SK-N-SH (cell line): Measurements from ENCODE around the gene TMED1. TPM values are rescaled to one million over a fixed set of nuclear protein-coding genes. Genes with fewer than 3 reads are reported as not detected.

Experiments used
- CTCF ChIA-PET: fragments of 300-600, 350-600 bp; formaldehyde crosslinking; extraction: SDS; loops from one replicate; lab custom pipeline; 2021; lab: Yijun Ruan, JAX
- POLR2A ChIA-PET: fragments of 350-600 bp; sonication (Branson Sonifier 250); formaldehyde crosslinking; extraction: SDS; loops from one replicate; lab custom pipeline; 2020; ENCODE audit warnings: antibody characterized with exemption, inconsistent platforms; lab: Yijun Ruan, JAX
- DNase-seq: peaks from one replicate; pipeline ENCODE4 v3.0.0; 2012
- H2AFZ ChIP-seq: fragments of 200-600 bp; sonication (generic); 2 replicates; pipeline ENCODE4 v1.8.1; 2016; ENCODE audit warnings: antibody characterized with exemption, mild to moderate bottlenecking, low read depth
- H3F3A ChIP-seq: fragments of 200-600 bp; sonication (generic); replicated peaks from 2 replicates; pipeline ENCODE3; 2016; ENCODE audit warnings: antibody characterized with exemption, mild to moderate bottlenecking; ENCODE audit not compliant: insufficient read depth
- H3K27ac ChIP-seq, 2 experiments: fragments of 200-500 bp in 1 of 2; fragments of 200-600 bp in 1 of 2; sonication (Bioruptor generic) in 1 of 2; sonication (generic), shearing (Covaris generic) in 1 of 2; 2 replicates each; pipeline versions ENCODE4 v1.5.1 to v1.6.1; 2014 to 2016; ENCODE audit warnings: low read depth in 2 of 2, inconsistent platforms in 1 of 2, low read length in 1 of 2, mild to moderate bottlenecking in 1 of 2, mixed read lengths in 1 of 2
- H3K27me3 ChIP-seq: fragments of 200-600 bp; sonication (generic), shearing (Covaris generic); 2 replicates; pipeline ENCODE4 v1.6.1; 2016; ENCODE audit warnings: mixed run types; ENCODE audit not compliant: insufficient read depth
- H3K36me3 ChIP-seq, 2 experiments: fragments of 200-500 bp in 1 of 2; fragments of 200-600 bp in 1 of 2; sonication (Bioruptor generic) in 1 of 2; sonication (generic) in 1 of 2; replicated peaks in 1 of 2; 2 replicates each; pipeline versions ENCODE3 to v1.5.1; 2014 to 2016; ENCODE audit warnings: low read length in 1 of 2, mild to moderate bottlenecking in 1 of 2; ENCODE audit not compliant: insufficient read depth in 2 of 2, control insufficient read depth in 1 of 2
- H3K4me1 ChIP-seq, 2 experiments: fragments of 200-500 bp in 1 of 2; fragments of 200-600 bp in 1 of 2; sonication (Bioruptor generic) in 1 of 2; sonication (generic), shearing (Covaris generic) in 1 of 2; 2 replicates each; pipeline versions ENCODE4 v1.5.1 to v1.6.1; 2014 to 2016; ENCODE audit warnings: low read depth in 1 of 2, low read length in 1 of 2, mixed run types in 1 of 2; ENCODE audit not compliant: insufficient read depth in 2 of 2, control insufficient read depth in 1 of 2
- H3K4me2 ChIP-seq: fragments of 200-600 bp; sonication (generic), shearing (Covaris generic); 2 replicates; pipeline ENCODE4 v1.6.1; 2017; ENCODE audit warnings: mixed run types
- H3K4me3 ChIP-seq, 2 experiments: fragments of 200-500 bp in 1 of 2; fragments of 200-600 bp in 1 of 2; sonication (Bioruptor generic) in 1 of 2; sonication (generic), shearing (Covaris generic) in 1 of 2; 2 replicates each; pipeline versions ENCODE4 v1.5.1 to v1.8.1; 2014 to 2016; ENCODE audit warnings: low read depth in 2 of 2, inconsistent platforms in 1 of 2, low read length in 1 of 2, mild to moderate bottlenecking in 1 of 2, mixed read lengths in 1 of 2, moderate library complexity in 1 of 2
- H3K79me2 ChIP-seq: fragments of 200-600 bp; sonication (generic); 2 replicates; pipeline ENCODE4 v1.8.1; 2017; ENCODE audit warnings: mild to moderate bottlenecking; ENCODE audit not compliant: insufficient read depth
- H3K9ac ChIP-seq: fragments of 200-600 bp; sonication (generic); 2 replicates; pipeline ENCODE4 v1.6.1; 2017; ENCODE audit warnings: mixed run types
- H3K9me2 ChIP-seq: fragments of 200-600 bp; sonication (generic); 2 replicates; pipeline ENCODE4 v1.6.1; 2017; ENCODE audit warnings: mixed run types
- H3K9me3 ChIP-seq: fragments of 200-600 bp; sonication (generic); 2 replicates; pipeline ENCODE4 v1.6.1; 2017; ENCODE audit warnings: mixed run types, mild to moderate bottlenecking, moderate library complexity
- H4K20me1 ChIP-seq: fragments of 200-600 bp; sonication (generic); 2 replicates; pipeline ENCODE4 v1.6.1; 2017; ENCODE audit warnings: mild to moderate bottlenecking, mixed run types; ENCODE audit not compliant: insufficient read depth
- FOXJ3 ChIP-seq: sonication (generic); formaldehyde crosslinking; IDR thresholded peaks from 2 replicates; pipeline ENCODE4 v1.5.1; 2020; ENCODE audit warnings: mild to moderate bottlenecking, missing genetic modification reagents
- GABPA ChIP-seq: IDR thresholded peaks from 2 replicates; pipeline ENCODE4 v1.4.0; 2012; ENCODE audit warnings: low read depth, mild to moderate bottlenecking
- MXI1 ChIP-seq: IDR thresholded peaks from 2 replicates; pipeline ENCODE4 v1.6.1; 2012; ENCODE audit warnings: mild to moderate bottlenecking, low read depth, low read length, improper control_type of control experiment
- RAD21 ChIP-seq: IDR thresholded peaks from 2 replicates; pipeline ENCODE4 v1.6.1; 2012; ENCODE audit warnings: mild to moderate bottlenecking, low read length
- RFX5 ChIP-seq: IDR thresholded peaks from 2 replicates; pipeline ENCODE4 v1.6.1; 2012; ENCODE audit warnings: mild to moderate bottlenecking, improper control_type of control experiment, low read length
- TEAD4 ChIP-seq: IDR thresholded peaks from 2 replicates; pipeline ENCODE4 v1.4.0; 2012; ENCODE audit warnings: mild to moderate bottlenecking, borderline replicate concordance; ENCODE audit not compliant: insufficient read depth
- WGBS: methylation state at CpG from one replicate; pipeline ENCODE4 v1.1.6; 2017; ENCODE audit warnings: low lambda C conversion rate; 5-methylcytosine and 5-hydroxymethylcytosine counted together
- polyA plus RNA-seq, 3 experiments: library from polyadenylated mRNA; depleted of rRNA; stranded (reverse); fragments of >200 nt; gene quantifications; 2 replicates each; pipeline ENCODE4 v1.2.3, GENCODE V29; 2012
- TF ChIP-seq, protein P1 (sequence below): fragments of 200-600 bp; sonication (generic); IDR thresholded peaks from 2 replicates; pipeline ENCODE4 v1.6.1; 2017; ENCODE audit warnings: antibody characterized with exemption, mild to moderate bottlenecking, moderate library complexity

Gene TMED1
- polyA plus RNA-seq, 1 of the 3 experiments (the other 2 are of a cell fraction) = 92.4 TPM

DNA sequence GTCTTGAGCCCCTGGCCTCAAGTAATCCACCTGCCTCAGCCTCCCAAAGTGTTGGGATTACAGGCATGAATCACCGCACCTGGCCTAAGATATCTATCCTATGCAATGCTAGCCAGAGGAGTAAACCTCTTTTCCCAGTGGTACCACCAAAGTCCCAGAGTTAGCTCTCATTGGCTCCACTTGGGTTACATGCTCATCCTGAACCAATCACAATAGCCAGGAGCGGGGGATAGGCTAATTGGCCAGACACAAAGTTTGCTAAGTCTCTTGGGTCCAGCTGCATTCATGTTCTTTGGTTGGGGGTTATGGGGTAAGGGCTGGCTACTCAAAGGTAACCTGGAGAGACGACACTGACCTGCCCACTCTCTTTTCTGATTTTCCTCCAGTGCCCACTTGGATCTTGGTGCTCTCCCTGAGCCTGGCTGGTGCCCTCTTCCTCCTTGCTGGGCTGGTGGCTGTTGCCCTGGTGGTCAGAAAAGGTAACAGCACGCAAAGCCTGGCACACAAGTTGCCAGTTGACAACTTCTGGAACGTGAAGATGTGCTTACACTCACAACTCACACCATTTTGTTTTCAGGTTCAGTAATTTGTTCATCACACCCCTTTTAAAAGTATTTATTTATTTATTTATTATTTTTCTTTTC is 20.0 kb upstream of the TMED1 start:
- CTCF ChIA-PET = interaction anchor here (0.9 to 5.4 kb wide), 10 partner anchors 8 to 91 kb away, joined by 3 to 51 read pairs (median 6); partner anchors contain the start of gene TMED1
- Histone ChIP-seq H3K4me2 (no peak overlapping the region), H3K4me3 (no peak overlapping the region), H2AFZ (no peak overlapping the region), H3K36me3 (no peaks in the 10 kb centered on the region), H3K4me1 (no peaks in the 10 kb centered on the region), H3F3A (peaks cover 6% of the 10 kb centered on the region), H3K9me2 (no peaks in the 10 kb centered on the region), H4K20me1 (no peaks in the 10 kb centered on the region), H3K9ac (no peak overlapping the region), H3K27ac (no peak overlapping the region), H3K9me3 (no peaks in the 10 kb centered on the region), H3K79me2 (no peaks in the 10 kb centered on the region), H3K27me3 (no peaks in the 10 kb centered on the region)
- peak; percentile 48 for DNase-seq
- TF ChIP-seq GABPA = no peak
- 0 out of 2 replicates have a peak, but pooled peaks have one; percentile 5 for TF ChIP-seq RAD21
- TF ChIP-seq, protein P1, sequence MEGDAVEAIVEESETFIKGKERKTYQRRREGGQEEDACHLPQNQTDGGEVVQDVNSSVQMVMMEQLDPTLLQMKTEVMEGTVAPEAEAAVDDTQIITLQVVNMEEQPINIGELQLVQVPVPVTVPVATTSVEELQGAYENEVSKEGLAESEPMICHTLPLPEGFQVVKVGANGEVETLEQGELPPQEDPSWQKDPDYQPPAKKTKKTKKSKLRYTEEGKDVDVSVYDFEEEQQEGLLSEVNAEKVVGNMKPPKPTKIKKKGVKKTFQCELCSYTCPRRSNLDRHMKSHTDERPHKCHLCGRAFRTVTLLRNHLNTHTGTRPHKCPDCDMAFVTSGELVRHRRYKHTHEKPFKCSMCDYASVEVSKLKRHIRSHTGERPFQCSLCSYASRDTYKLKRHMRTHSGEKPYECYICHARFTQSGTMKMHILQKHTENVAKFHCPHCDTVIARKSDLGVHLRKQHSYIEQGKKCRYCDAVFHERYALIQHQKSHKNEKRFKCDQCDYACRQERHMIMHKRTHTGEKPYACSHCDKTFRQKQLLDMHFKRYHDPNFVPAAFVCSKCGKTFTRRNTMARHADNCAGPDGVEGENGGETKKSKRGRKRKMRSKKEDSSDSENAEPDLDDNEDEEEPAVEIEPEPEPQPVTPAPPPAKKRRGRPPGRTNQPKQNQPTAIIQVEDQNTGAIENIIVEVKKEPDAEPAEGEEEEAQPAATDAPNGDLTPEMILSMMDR = peak; percentile 58
- POLR2A ChIA-PET = interaction anchor here (0.6 to 1.7 kb wide), 2 partner anchors 20 to 153 kb away, joined by 4 to 8 read pairs; partner anchors contain the start of gene TMED1
- WGBS = 65% methylated on average over 4 of the region's 5 CpGs

GRCh38 chr19:10854350-10855089 is 18.5 kb upstream of the TMED1 start:
- H3K4me1 ChIP-seq = no peaks in the 10 kb centered on the region
- no peak overlapping the region for H3K27ac ChIP-seq
- H2AFZ ChIP-seq = no peak overlapping the region
- POLR2A ChIA-PET = interaction anchor here (1.7 kb wide), 1 partner anchor 19 kb away, joined by 8 read pairs; the partner anchor contains the start of gene TMED1
- no peaks in the 10 kb centered on the region for H3K27me3 ChIP-seq
- TF ChIP-seq TEAD4 (no peak), MXI1 (no peak), FOXJ3 (CRISPR knock-in tag) (no peak), RFX5 (no peak)
- TF ChIP-seq, all 33 proteins: peak for 0
- CTCF ChIA-PET = interaction anchor here (0.6 to 5.4 kb wide), 13 partner anchors 10 to 90 kb away, joined by 3 to 51 read pairs (median 3); partner anchors contain the start of genes CARM1 and TMED1
- no peak overlapping the region for H3K4me3 ChIP-seq
- no peaks in the 10 kb centered on the region for H3K9me2 ChIP-seq
- DNase-seq = no peak
- H4K20me1 ChIP-seq = no peaks in the 10 kb centered on the region
- 66% methylated on average over 7 of the region's 7 CpGs for WGBS
- H3K9me3 ChIP-seq = no peaks in the 10 kb centered on the region
- no peaks in the 10 kb centered on the region for H3K79me2 ChIP-seq
- peaks cover 6% of the 10 kb centered on the region for H3F3A ChIP-seq
- no peaks in the 10 kb centered on the region for H3K36me3 ChIP-seq
- no peak overlapping the region for H3K4me2 ChIP-seq
- H3K9ac ChIP-seq = no peak overlapping the region
